ENCODE measurements around the gene SYT9. TPM values are rescaled to one million over a fixed set of nuclear protein-coding genes. Genes with fewer than 3 reads are reported as not detected.

SYT9 gene
- total and polyA plus RNA-seq, 10 of the 15 experiments (the other 5 are each of a cell fraction or from before 2014, with no cell fraction given): 0.03 TPM; not detected in 9

DNA sequence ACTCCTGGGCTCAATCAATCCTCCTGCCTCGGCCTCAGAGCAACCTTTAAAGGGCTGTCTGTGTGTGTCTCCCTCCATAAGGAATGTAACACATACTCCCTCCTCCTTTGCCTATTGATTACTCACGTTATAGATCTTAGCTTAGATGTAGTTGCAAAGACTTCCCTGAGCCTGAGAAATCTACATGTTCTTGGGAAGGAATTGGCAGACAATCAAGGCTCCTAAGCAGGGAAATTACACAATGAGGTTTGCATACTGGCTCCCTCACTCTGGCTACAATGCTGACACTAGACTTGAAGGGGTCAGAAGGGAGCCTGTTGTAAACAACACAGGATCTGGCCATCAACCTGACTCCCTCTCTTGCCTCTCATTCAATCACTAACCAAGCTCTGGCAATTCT lies 228.4 kb downstream of the SYT9 start:
- no peaks in the 10 kb centered on the region for H3K27me3 ChIP-seq (replicated peaks in 1 of 2; ENCODE audit: control insufficient read depth in 2 of 2, insufficient read depth in 2 of 2, low read length in 1 of 2)
- H3K9me3 ChIP-seq (replicated peaks; ENCODE audit: control insufficient read depth, insufficient read depth, low read length): no peaks in the 10 kb centered on the region
- POLR2A ChIA-PET: no interaction called here
- SMC1A ChIA-PET (ENCODE audit: uncharacterized antibody, unreplicated experiment): interaction anchor here (0.6 to 1.5 kb wide), 5 partner anchors 8 to 495 kb away, joined by 3 to 6 read pairs (median 3); no protein-coding TSS in a partner anchor
- H3K4me2 ChIP-seq (ENCODE audit: control insufficient read depth, insufficient read depth): no peak overlapping the region
- no peaks in the 10 kb centered on the region for H3K79me2 ChIP-seq (ENCODE audit: control insufficient read depth, insufficient read depth, low read length)
- no TSS peak for BruUV-seq (replicated peaks)
- WGBS (ENCODE audit: insufficient coverage, insufficient replicate concordance, low lambda C conversion rate, missing lambda C conversion rate): 35% methylated on average over 2 of the region's 2 CpGs
- TF ChIP-seq IRF4 (IDR thresholded peaks at IDR 0.05; ENCODE audit: low read depth, low read length): no peak
- no peak for TF ChIP-seq TARDBP (IDR thresholded peaks at IDR 0.05; ENCODE audit: borderline replicate concordance)
- TF ChIP-seq, protein P1, sequence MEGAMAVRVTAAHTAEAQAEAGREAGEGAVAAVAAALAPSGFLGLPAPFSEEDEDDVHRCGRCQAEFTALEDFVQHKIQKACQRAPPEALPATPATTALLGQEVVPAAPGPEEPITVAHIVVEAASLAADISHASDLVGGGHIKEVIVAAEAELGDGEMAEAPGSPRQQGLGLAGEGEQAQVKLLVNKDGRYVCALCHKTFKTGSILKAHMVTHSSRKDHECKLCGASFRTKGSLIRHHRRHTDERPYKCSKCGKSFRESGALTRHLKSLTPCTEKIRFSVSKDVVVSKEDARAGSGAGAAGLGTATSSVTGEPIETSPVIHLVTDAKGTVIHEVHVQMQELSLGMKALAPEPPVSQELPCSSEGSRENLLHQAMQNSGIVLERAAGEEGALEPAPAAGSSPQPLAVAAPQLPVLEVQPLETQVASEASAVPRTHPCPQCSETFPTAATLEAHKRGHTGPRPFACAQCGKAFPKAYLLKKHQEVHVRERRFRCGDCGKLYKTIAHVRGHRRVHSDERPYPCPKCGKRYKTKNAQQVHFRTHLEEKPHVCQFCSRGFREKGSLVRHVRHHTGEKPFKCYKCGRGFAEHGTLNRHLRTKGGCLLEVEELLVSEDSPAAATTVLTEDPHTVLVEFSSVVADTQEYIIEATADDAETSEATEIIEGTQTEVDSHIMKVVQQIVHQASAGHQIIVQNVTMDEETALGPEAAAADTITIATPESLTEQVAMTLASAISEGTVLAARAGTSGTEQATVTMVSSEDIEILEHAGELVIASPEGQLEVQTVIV (IDR thresholded peaks at IDR 0.05; ENCODE audit: borderline replicate concordance, partially characterized antibody): no peak
- no peak for TF ChIP-seq SPI1 (IDR thresholded peaks at IDR 0.05; ENCODE audit: borderline replicate concordance, insufficient read depth, low read depth, low read length)
- TF ChIP-seq ZNF274 (IDR thresholded peaks at IDR 0.05; ENCODE audit: insufficient read depth, insufficient read length): no peak
- TF ChIP-seq WRNIP1 (IDR thresholded peaks at IDR 0.05; ENCODE audit: borderline replicate concordance, low read depth, low read length): no peak
- TF ChIP-seq RELA (IDR thresholded peaks at IDR 0.05; ENCODE audit: borderline replicate concordance, partially characterized antibody): no peak
- TF ChIP-seq ZZZ3 (IDR thresholded peaks at IDR 0.05; ENCODE audit: control insufficient read depth, insufficient read length, low read depth): no peak
- TF ChIP-seq RCOR1 (conservative IDR thresholded peaks at IDR 0.05; ENCODE audit: low read depth, low read length): no peak
- TF ChIP-seq, protein P2, sequence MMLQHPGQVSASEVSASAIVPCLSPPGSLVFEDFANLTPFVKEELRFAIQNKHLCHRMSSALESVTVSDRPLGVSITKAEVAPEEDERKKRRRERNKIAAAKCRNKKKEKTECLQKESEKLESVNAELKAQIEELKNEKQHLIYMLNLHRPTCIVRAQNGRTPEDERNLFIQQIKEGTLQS (IDR thresholded peaks at IDR 0.05; ENCODE audit: borderline replicate concordance, extremely low read depth, low read depth, low read length): no peak
- TF ChIP-seq, protein P3, sequence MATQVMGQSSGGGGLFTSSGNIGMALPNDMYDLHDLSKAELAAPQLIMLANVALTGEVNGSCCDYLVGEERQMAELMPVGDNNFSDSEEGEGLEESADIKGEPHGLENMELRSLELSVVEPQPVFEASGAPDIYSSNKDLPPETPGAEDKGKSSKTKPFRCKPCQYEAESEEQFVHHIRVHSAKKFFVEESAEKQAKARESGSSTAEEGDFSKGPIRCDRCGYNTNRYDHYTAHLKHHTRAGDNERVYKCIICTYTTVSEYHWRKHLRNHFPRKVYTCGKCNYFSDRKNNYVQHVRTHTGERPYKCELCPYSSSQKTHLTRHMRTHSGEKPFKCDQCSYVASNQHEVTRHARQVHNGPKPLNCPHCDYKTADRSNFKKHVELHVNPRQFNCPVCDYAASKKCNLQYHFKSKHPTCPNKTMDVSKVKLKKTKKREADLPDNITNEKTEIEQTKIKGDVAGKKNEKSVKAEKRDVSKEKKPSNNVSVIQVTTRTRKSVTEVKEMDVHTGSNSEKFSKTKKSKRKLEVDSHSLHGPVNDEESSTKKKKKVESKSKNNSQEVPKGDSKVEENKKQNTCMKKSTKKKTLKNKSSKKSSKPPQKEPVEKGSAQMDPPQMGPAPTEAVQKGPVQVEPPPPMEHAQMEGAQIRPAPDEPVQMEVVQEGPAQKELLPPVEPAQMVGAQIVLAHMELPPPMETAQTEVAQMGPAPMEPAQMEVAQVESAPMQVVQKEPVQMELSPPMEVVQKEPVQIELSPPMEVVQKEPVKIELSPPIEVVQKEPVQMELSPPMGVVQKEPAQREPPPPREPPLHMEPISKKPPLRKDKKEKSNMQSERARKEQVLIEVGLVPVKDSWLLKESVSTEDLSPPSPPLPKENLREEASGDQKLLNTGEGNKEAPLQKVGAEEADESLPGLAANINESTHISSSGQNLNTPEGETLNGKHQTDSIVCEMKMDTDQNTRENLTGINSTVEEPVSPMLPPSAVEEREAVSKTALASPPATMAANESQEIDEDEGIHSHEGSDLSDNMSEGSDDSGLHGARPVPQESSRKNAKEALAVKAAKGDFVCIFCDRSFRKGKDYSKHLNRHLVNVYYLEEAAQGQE (IDR thresholded peaks at IDR 0.05; ENCODE audit: low read depth, low read length): no peak
- no peak for TF ChIP-seq CREB1 (IDR thresholded peaks at IDR 0.05; ENCODE audit: low read depth)
- TF ChIP-seq TCF12 (IDR thresholded peaks at IDR 0.05; ENCODE audit: low read depth, low read length): no peak
- TF ChIP-seq MEF2A (IDR thresholded peaks at IDR 0.05; ENCODE audit: insufficient read depth, low read depth, low read length): no peak
- no peak for TF ChIP-seq ZNF384 (IDR thresholded peaks at IDR 0.05; ENCODE audit: borderline replicate concordance, low read depth, low read length)
- H3K36me3 ChIP-seq (ENCODE audit: control insufficient read depth in 2 of 2, insufficient read depth in 2 of 2, low read length in 1 of 2): no peaks in the 10 kb centered on the region
- ATAC-seq (no peak), FAIRE-seq (no peak), DNase-seq (ENCODE audit: low read depth, low spot score) (no peak)
- H3K4me1 ChIP-seq (ENCODE audit: control insufficient read depth, insufficient read depth, low read length): no peaks in the 10 kb centered on the region
- no peak overlapping the region for H3K9ac ChIP-seq (ENCODE audit: control insufficient read depth, insufficient read depth, low read length)
- RAD21 ChIA-PET (ENCODE audit: unreplicated experiment): interaction anchor here (0.5 to 1.0 kb wide), 2 partner anchors 38 to 215 kb away, joined by 3 read pairs; no protein-coding TSS in a partner anchor
- H2AFZ ChIP-seq (ENCODE audit: control insufficient read depth, low read depth, low read length): no peak overlapping the region
- no peak overlapping the region for H3K4me3 ChIP-seq
- intact Hi-C loops (cut with micrococcal nuclease; ENCODE audit: unreplicated experiment): no loop called here
- CTCF ChIA-PET: interaction anchor here (0.7 to 1.4 kb wide), 2 partner anchors 10 to 38 kb away, joined by 3 read pairs; no protein-coding TSS in a partner anchor
- H4K20me1 ChIP-seq (ENCODE audit: control insufficient read depth, insufficient read depth): no peaks in the 10 kb centered on the region
- H3K27ac ChIP-seq (ENCODE audit: control insufficient read depth, insufficient read depth): no peak overlapping the region
- in situ Hi-C loops (cut with MboI): no loop called here

Data from GM12878 (cell line).